ENCODE data around the gene ITGA2.

The ITGA2 gene

GRCh38 chr5:52989781-52990527 is 802 bp downstream of the ITGA2 start:
- DNase-seq: no peak

GRCh38 chr5:52990528-52990925 is 1.4 kb downstream of the ITGA2 start:
- DNase-seq: no peak

- no peak for DNase-seq
Measured at GRCh38 chr5:52993367-52993766, 4.2 kb downstream of the ITGA2 start.

- DNase-seq: no peak
Measured at GRCh38 chr5:52994266-52994665, 5.1 kb downstream of the ITGA2 start.

- DNase-seq: no peak
Measured at GRCh38 chr5:52995095-52995494, 5.9 kb downstream of the ITGA2 start.

GRCh38 chr5:52995914-52996313 is 6.8 kb downstream of the ITGA2 start:
- no peak for DNase-seq

GRCh38 chr5:52996979-52997378 is 7.8 kb downstream of the ITGA2 start:
- no peak for DNase-seq

- DNase-seq: no peak
Measured at GRCh38 chr5:52997424-52997823, 8.3 kb downstream of the ITGA2 start.

GRCh38 chr5:52998552-52999313 is 9.6 kb downstream of the ITGA2 start:
- DNase-seq: no peak

- no peak for DNase-seq
Measured at GRCh38 chr5:52999344-52999949, 10.3 kb downstream of the ITGA2 start.

GRCh38 chr5:53001541-53001940 is 12.4 kb downstream of the ITGA2 start:
- DNase-seq: no peak

GRCh38 chr5:53002491-53002890 is 13.3 kb downstream of the ITGA2 start:
- no peak for DNase-seq

GRCh38 chr5:53003144-53003543 is 14.0 kb downstream of the ITGA2 start:
- no peak for DNase-seq

GRCh38 chr5:53006911-53007890 is 18.0 kb downstream of the ITGA2 start:
- no peak for DNase-seq

- no peak for DNase-seq
Measured at GRCh38 chr5:53008751-53009150, 19.6 kb downstream of the ITGA2 start.

- DNase-seq: no peak
Measured at GRCh38 chr5:53009816-53010215, 20.7 kb downstream of the ITGA2 start.

GRCh38 chr5:53010814-53011213 is 21.7 kb downstream of the ITGA2 start:
- DNase-seq: no peak

GRCh38 chr5:53011233-53011632 is 22.1 kb downstream of the ITGA2 start:
- DNase-seq: no peak

- DNase-seq: no peak
Measured at GRCh38 chr5:53013857-53014256, 24.7 kb downstream of the ITGA2 start.

GRCh38 chr5:53017383-53017782 is 28.2 kb downstream of the ITGA2 start:
- DNase-seq: no peak

- DNase-seq: no peak
Measured at GRCh38 chr5:53017794-53018391, 28.7 kb downstream of the ITGA2 start.

GRCh38 chr5:53019320-53019719 is 30.2 kb downstream of the ITGA2 start:
- no peak for DNase-seq
